Upper lobe of right lung (tissue), 1 donor: ENCODE measurements around the gene RPL39. TPM values are rescaled to one million over a fixed set of nuclear protein-coding genes. Genes with fewer than 3 reads are reported as not detected.
"Not testable (repeated sequence)": the region's sequence is repeated elsewhere in the genome, so short reads cannot be mapped to it uniquely, and the experiment has no call there.

Experiments used
- ATAC-seq: fragments of 200-7000 bp; cut with Tn5 transposase; one replicate; pipeline ENCODE4 v1.9.1; 2020; ENCODE audit warnings: mild to moderate bottlenecking, moderate library complexity
- DNase-seq: peaks from one replicate; pipeline ENCODE4 v3.0.0-alpha.2; 2020
- H3K27ac ChIP-seq: fragments of 200-600 bp; one replicate; pipeline ENCODE4 v1.8.0; 2022
- H3K27me3 ChIP-seq: fragments of 200-600 bp; one replicate; pipeline ENCODE4 v1.8.0; 2022; ENCODE audit warnings: mild to moderate bottlenecking
- H3K36me3 ChIP-seq: fragments of 200-600 bp; one replicate; pipeline ENCODE4 v1.8.0; 2022
- H3K4me1 ChIP-seq: fragments of 200-600 bp; one replicate; pipeline ENCODE4 v1.8.0; 2022
- H3K4me3 ChIP-seq: fragments of 200-600 bp; one replicate; pipeline ENCODE4 v1.8.0; 2022; ENCODE audit warnings: mild to moderate bottlenecking
- H3K9me3 ChIP-seq: fragments of 200-600 bp; one replicate; pipeline ENCODE4 v1.8.0; 2022
- CTCF ChIP-seq: fragments of 200-600 bp; IDR thresholded peaks from one replicate; pipeline ENCODE4 v1.8.0; 2022; ENCODE audit warnings: antibody characterized with exemption
- intact Hi-C: fragments of 100-400 bp; cut with DNase I; formaldehyde crosslinking; loops from one replicate; pipeline ENCODE4 v1.11.0; 2022
- total RNA-seq: library from RNA; stranded (reverse); fragmentation: NEBNext Ultra II Directional; extraction: Animal tissue kit (Norgen Biotek cat#: 25700); gene quantifications from one replicate; pipeline ENCODE4 v1.2.1, GENCODE V29; 2021
- donor health status: DM: no; HTN: yes; CAD: no; lungs with severe emphysema.

RPL39 gene
- total RNA-seq, 1 donor from 2014 or later, result 1,275 TPM

DNA sequence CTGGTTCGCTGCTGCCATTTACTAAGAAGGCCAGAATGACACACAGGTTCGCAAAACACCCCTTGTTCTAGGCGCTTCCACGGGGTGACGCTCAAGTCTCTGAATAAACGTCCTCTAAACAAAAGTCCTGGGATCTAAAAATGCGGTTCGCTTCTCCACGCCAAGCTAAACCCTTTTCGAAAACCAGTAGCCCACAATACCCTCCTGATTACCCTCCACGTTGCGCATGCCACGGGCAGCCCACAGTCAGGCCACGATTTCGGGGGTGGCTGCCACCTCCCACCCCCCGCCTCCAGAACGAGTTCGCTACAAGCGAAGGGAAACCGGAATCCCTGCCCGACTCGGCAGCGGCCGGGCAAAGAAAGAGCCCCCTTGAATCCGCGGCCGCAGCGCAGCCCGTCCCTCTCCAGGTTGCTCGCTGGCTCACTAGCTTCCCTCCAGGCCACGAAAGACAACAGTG is 423 bp downstream of the RPL39 start:
- ATAC-seq (peak; percentile 48), DNase-seq (no peak)
- Histone ChIP-seq H3K27me3 (no peaks in the 10 kb centered on the region), H3K4me1 (peaks cover 15% of the 10 kb centered on the region), H3K27ac (peak overlapping the region; percentile 93), H3K36me3 (peaks cover 35% of the 10 kb centered on the region), H3K4me3 (peak overlapping the region; percentile 67), H3K9me3 (no peaks in the 10 kb centered on the region)
- TF ChIP-seq CTCF, result peak; percentile 21
- intact Hi-C loops, result no loop called here

DNA sequence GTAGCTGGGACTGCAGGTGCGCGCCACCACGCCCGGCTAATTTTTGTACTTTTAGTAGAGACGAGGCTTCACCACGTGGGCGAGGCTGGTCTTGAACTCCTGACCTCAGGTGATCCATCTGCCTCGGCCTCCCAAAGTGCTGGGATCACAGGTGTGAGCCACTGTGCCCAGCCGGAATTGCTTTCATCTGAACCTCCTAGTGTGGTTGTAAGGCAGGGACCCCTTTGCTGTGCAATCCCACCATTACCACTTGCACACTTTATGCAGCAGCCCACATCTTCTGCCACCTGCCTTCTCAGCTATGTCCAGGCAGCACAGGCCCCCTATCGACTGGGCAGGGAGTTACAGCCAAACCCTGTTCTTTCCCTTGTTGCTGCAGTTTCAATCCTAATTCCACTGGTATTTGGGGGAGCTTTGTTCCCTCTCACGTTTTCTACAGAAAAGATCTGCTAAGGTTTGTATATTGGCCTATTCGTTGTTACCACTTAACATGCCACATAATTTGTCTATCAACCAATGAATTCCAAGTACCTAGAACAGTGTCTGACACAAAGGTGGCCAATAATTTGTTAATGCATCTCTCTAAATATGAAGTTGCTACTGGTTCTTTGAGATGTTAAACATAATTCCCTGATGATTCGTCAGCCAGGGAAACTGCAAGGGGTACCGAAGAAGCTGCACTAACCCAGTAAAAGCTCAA is 6.5 kb downstream of the RPL39 start:
- Histone ChIP-seq H3K36me3 (peaks cover 47% of the 10 kb centered on the region), H3K4me1 (peaks cover 15% of the 10 kb centered on the region), H3K27ac (no peak overlapping the region), H3K4me3 (no peak overlapping the region), H3K9me3 (no peaks in the 10 kb centered on the region), H3K27me3 (no peaks in the 10 kb centered on the region)
- ATAC-seq, result peak; percentile 74
- intact Hi-C loops, result no loop called here
- peak; percentile 42 for TF ChIP-seq CTCF
- DNase-seq, result peak; percentile 60

GRCh38 chrX:119783026-119783425 is 8.4 kb downstream of the RPL39 start:
- no peak overlapping the region for H3K4me3 ChIP-seq
- peaks cover 29% of the 10 kb centered on the region for H3K36me3 ChIP-seq
- no peaks in the 10 kb centered on the region for H3K27me3 ChIP-seq
- DNase-seq, result no peak
- intact Hi-C loops, result no loop called here
- no peak for TF ChIP-seq CTCF
- H3K27ac ChIP-seq, result no peak overlapping the region
- ATAC-seq, result peak; percentile 91
- no peaks in the 10 kb centered on the region for H3K9me3 ChIP-seq
- H3K4me1 ChIP-seq, result peaks cover under 1% of the 10 kb centered on the region

DNA sequence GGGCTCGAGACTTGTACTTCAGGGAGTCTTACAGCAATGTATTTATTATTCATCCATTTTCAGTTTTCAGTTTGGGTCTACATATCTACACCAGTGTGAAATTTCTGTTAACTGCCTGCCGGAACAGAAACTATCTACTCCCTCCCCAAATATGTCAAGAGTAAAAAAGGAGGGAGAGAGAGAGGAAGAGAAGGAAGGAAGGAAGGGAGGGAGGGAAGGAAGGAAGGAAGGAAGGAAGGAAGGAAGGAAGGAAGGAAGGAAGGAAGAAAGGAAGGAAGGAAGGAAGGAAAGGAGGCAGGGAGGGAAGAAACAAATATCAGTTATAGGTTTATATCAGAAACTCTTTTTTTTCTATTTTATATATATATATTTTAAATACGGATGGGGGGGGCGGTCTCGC is 12.6 kb downstream of the RPL39 start:
- Histone ChIP-seq H3K9me3 (no peaks in the 10 kb centered on the region), H3K27me3 (no peaks in the 10 kb centered on the region), H3K27ac (no peak overlapping the region), H3K4me3 (no peak overlapping the region), H3K4me1 (no peaks in the 10 kb centered on the region), H3K36me3 (no peaks in the 10 kb centered on the region)
- intact Hi-C loops, result no loop called here
- DNase-seq, result no peak
- no peak for ATAC-seq
- TF ChIP-seq CTCF, result no peak

DNA sequence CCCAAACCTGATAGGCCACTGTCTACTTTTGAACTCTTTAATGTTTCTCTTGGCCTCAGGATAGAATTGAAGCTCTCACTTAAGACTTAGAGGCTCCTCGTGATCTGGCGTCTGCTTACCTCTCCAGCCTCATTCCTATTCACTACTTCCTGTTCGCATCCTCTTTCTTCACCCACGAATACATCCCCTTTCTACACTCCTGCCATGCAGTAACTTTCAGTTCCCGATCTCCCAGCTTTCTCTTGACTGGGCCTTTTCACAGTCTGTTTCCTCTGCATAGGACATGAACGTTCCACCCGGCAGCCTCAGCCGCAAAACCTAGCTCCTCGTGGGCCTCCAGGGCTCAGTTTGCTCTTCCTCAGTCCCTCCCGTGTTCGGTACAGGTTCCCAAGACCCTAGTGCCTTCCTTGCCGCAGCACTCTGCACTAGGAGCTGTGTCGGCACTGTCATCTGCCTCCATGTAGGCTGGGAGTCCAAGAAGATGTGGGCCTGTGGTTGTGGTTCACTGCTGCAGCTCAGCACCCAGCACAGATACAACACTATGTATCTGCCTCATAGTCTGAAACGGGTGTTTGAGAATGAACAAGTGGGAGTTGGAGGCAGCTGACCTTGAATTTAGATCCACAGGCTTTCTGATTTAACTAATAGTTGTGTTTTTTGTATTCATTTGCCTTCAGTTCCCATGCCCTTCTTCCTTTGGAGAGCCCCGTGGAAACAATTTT is 15.8 kb downstream of the RPL39 start:
- TF ChIP-seq CTCF, result no peak
- H3K27ac ChIP-seq, result no peak overlapping the region
- DNase-seq, result no peak
- no peaks in the 10 kb centered on the region for H3K4me1 ChIP-seq
- no peaks in the 10 kb centered on the region for H3K36me3 ChIP-seq
- intact Hi-C loops, result no loop called here
- ATAC-seq, result peak; percentile 76
- no peak overlapping the region for H3K4me3 ChIP-seq
- no peaks in the 10 kb centered on the region for H3K9me3 ChIP-seq
- H3K27me3 ChIP-seq, result no peaks in the 10 kb centered on the region

DNA sequence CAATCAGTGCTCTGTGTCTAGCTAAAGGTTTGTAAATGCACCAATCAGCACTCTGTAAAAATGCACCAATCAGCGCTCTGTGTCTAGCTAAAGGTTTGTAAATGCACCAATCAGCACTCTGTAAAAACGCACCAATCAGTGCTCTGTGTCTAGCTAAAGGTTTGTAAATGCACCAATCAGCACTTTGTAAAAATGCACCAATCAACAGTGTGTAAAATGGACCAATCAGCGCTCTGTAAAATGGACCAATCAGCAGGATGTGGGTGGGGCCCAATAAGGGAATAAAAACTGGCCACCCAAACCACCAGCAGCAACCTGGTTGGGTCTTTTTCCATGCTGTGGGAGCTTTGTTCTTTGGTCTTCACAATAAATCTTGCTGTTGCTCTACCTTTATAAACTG is 22.0 kb downstream of the RPL39 start:
- H3K4me3 ChIP-seq, intact Hi-C loops, H3K4me1 ChIP-seq, H3K27ac ChIP-seq, ATAC-seq, DNase-seq, H3K9me3 ChIP-seq, H3K36me3 ChIP-seq, H3K27me3 ChIP-seq: not testable (repeated sequence)

GRCh38 chrX:119768436-119768835 is 23.0 kb downstream of the RPL39 start:
- H3K27ac ChIP-seq, DNase-seq, H3K27me3 ChIP-seq, H3K4me1 ChIP-seq, H3K4me3 ChIP-seq, H3K9me3 ChIP-seq, H3K36me3 ChIP-seq, ATAC-seq, intact Hi-C loops: not testable (repeated sequence)
